Adipocyte (in vitro differentiated cells): Measurements from ENCODE around the gene HCST.
"Not testable (repeated sequence)": the region's sequence is repeated elsewhere in the genome, so short reads cannot be mapped to it uniquely, and the experiment has no call there.

Experiments
- DNase-seq: peaks from one replicate; pipeline ENCODE4 v3.0.0-alpha.2; 2015; ENCODE audit warnings: low read depth
- H3K27me3 ChIP-seq: replicated peaks from 2 replicates; pipeline ENCODE4 v1.7.0; 2013; ENCODE audit warnings: mild to moderate bottlenecking, low read length, moderate library complexity; ENCODE audit not compliant: control insufficient read depth, insufficient read depth
- H3K36me3 ChIP-seq: 2 replicates; pipeline ENCODE4 v1.7.0; 2013; ENCODE audit warnings: low read length, mild to moderate bottlenecking, moderate library complexity; ENCODE audit not compliant: control insufficient read depth, insufficient read depth, severe bottlenecking
- H3K4me1 ChIP-seq: 2 replicates; pipeline ENCODE4 v1.7.0; 2013; ENCODE audit warnings: mild to moderate bottlenecking, low read length, moderate library complexity; ENCODE audit not compliant: control insufficient read depth, insufficient read depth
- H3K4me3 ChIP-seq: 2 replicates; pipeline ENCODE4 v1.7.0; 2013; ENCODE audit warnings: mild to moderate bottlenecking, low read length, moderate library complexity
- H3K9ac ChIP-seq: 2 replicates; pipeline ENCODE4 v1.7.0; 2013; ENCODE audit warnings: mild to moderate bottlenecking, low read length, moderate library complexity
- H3K9me3 ChIP-seq: 2 replicates; pipeline ENCODE4 v1.7.0; 2013; ENCODE audit warnings: mild to moderate bottlenecking, low read length, moderate library complexity; ENCODE audit not compliant: control insufficient read depth

HCST gene

GRCh38 chr19:35908010-35908441 is 5.7 kb downstream of the HCST start, which contains the start of gene TYROBP:
TSS of gene TYROBP (minus strand) at chr19:35908295. CDS start at chr19:35908228, 67 bp downstream.
- DNase-seq = no peak
- H3K9ac ChIP-seq = peak within 1 kb of the TSS; percentile 25
- H3K36me3 ChIP-seq = no peaks in the 10 kb centered on the region
- H3K4me3 ChIP-seq = no peak within 1 kb of the TSS
- H3K27me3 ChIP-seq = no peaks in the 10 kb centered on the region
- no peaks in the 10 kb centered on the region for H3K9me3 ChIP-seq
- H3K4me1 ChIP-seq = peaks cover 15% of the 10 kb centered on the region

- Histone ChIP-seq H3K4me3 (no peak overlapping the region), H3K9ac (no peak overlapping the region), H3K4me1 (peaks cover 12% of the 10 kb centered on the region), H3K36me3 (no peaks in the 10 kb centered on the region), H3K27me3 (no peaks in the 10 kb centered on the region), H3K9me3 (no peaks in the 10 kb centered on the region)
- DNase-seq = no peak
These were observed 6.8 kb downstream of the HCST start for GRCh38 chr19:35908973-35909683.

GRCh38 chr19:35909684-35910035 is 7.3 kb downstream of the HCST start:
- DNase-seq = no peak
- Histone ChIP-seq H3K9me3 (no peaks in the 10 kb centered on the region), H3K9ac (no peak overlapping the region), H3K36me3 (no peaks in the 10 kb centered on the region), H3K27me3 (no peaks in the 10 kb centered on the region), H3K4me3 (no peak overlapping the region), H3K4me1 (peaks cover 12% of the 10 kb centered on the region)

- not testable (repeated sequence) for H3K9me3 ChIP-seq, H3K9ac ChIP-seq, DNase-seq, H3K4me3 ChIP-seq, H3K27me3 ChIP-seq, H3K36me3 ChIP-seq
- H3K4me1 ChIP-seq = peaks cover 12% of the 10 kb centered on the region
These were observed 8.0 kb downstream of the HCST start for GRCh38 chr19:35910355-35910754.

DNA sequence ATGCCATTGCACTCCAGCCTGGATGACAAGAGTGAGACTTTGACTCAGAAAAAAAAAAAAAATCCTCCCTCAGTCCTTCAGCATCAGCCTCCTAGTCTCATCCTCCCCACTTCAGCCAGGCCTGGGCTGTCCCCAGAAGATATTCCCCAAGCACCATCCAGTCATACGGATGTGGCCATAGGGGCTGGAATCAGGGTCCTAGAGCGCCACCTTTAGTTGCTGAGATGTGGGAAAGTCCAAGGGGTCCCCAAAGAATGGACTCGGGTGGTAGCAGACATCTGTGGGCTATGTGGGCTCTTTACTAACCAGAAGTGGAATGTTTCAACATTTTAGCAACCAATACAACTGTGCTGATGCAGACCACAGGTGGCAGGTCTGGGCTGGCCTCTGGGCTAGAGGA is 8.8 kb downstream of the HCST start:
- no peaks in the 10 kb centered on the region for H3K36me3 ChIP-seq
- H3K9me3 ChIP-seq = no peaks in the 10 kb centered on the region
- H3K9ac ChIP-seq = no peak overlapping the region
- no peaks in the 10 kb centered on the region for H3K27me3 ChIP-seq
- H3K4me3 ChIP-seq = no peak overlapping the region
- DNase-seq = no peak
- peaks cover 11% of the 10 kb centered on the region for H3K4me1 ChIP-seq

GRCh38 chr19:35911790-35912189 is 9.5 kb downstream of the HCST start:
- Histone ChIP-seq H3K4me3 (no peak overlapping the region), H3K9me3 (no peaks in the 10 kb centered on the region), H3K4me1 (peaks cover 6% of the 10 kb centered on the region), H3K36me3 (no peaks in the 10 kb centered on the region), H3K27me3 (peaks cover under 1% of the 10 kb centered on the region), H3K9ac (no peak overlapping the region)
- DNase-seq = no peak

DNA sequence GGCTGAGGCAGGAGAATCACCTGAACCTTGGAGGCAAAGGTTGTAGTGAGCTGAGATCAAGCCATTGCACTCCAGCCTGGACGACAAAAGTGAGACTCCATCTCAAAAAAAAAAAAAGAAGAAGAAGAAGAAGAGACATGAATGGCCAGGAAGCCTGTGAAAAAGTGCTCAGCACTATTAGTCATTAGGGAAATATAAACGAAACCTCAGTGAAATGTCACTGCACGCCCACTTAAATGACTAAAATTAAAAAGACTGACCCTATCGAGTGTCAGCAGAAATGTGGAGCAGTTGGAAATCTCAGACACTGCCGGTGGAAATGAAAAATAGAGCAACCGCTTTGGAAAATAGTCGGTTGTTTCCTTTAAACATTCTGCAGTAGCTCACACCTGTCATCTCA is 11.3 kb downstream of the HCST start:
- peaks cover 4% of the 10 kb centered on the region for H3K27me3 ChIP-seq
- H3K9ac ChIP-seq = no peak overlapping the region
- H3K4me1 ChIP-seq = peaks cover 3% of the 10 kb centered on the region
- no peak overlapping the region for H3K4me3 ChIP-seq
- H3K9me3 ChIP-seq = no peaks in the 10 kb centered on the region
- no peak for DNase-seq
- no peaks in the 10 kb centered on the region for H3K36me3 ChIP-seq

DNA sequence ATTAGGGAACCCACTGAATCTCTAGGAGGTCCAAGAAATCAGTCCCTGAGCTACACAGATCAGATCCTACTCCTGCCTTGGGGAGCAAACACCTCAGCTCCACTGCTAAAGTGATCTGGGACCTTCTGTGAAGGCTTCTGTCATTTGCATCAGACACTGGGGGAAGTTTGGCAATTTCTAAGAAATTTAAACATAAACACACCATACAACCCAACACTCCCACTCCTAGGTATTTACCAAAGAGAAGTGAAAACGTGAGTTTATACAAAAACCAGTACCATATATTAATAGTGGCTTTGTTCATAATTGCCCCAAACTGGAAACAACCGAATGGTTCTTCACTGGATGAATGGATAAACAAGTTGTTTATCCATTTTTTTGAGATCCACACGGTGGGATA is 13.1 kb downstream of the HCST start:
- H3K36me3 ChIP-seq = no peaks in the 10 kb centered on the region
- DNase-seq = no peak
- H3K27me3 ChIP-seq = peaks cover 4% of the 10 kb centered on the region
- no peak overlapping the region for H3K4me3 ChIP-seq
- H3K4me1 ChIP-seq = peaks cover 3% of the 10 kb centered on the region
- no peak overlapping the region for H3K9ac ChIP-seq
- H3K9me3 ChIP-seq = no peaks in the 10 kb centered on the region

DNA sequence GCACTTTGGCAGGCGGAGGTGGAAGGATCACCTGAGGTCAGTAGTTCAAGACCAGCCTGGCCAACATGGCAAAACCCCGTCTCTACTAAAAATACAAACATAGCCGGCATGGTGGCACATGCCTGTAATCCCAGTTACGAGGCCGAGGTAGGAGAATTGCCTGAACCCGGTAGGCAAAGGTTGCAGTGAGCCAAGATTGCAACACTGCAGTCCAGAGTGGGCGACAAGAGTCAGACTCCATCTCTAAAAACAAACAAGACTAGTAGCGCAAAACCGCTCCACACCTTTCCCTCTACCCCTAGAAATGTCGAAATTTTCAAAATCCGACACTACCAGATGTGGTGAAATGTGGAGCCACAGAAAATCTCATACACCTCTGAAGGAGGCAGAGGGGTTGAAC is 17.0 kb downstream of the HCST start:
- Histone ChIP-seq H3K27me3 (peaks cover 10% of the 10 kb centered on the region), H3K9me3 (no peaks in the 10 kb centered on the region), H3K9ac (no peak overlapping the region), H3K4me3 (no peak overlapping the region), H3K4me1 (no peaks in the 10 kb centered on the region), H3K36me3 (no peaks in the 10 kb centered on the region)
- DNase-seq = no peak

GRCh38 chr19:35921012-35921411 is 18.7 kb downstream of the HCST start:
- no peak for DNase-seq
- Histone ChIP-seq H3K4me3 (no peak overlapping the region), H3K9ac (no peak overlapping the region), H3K36me3 (no peaks in the 10 kb centered on the region), H3K27me3 (peaks cover 17% of the 10 kb centered on the region), H3K9me3 (peaks cover 11% of the 10 kb centered on the region), H3K4me1 (no peaks in the 10 kb centered on the region)

DNA sequence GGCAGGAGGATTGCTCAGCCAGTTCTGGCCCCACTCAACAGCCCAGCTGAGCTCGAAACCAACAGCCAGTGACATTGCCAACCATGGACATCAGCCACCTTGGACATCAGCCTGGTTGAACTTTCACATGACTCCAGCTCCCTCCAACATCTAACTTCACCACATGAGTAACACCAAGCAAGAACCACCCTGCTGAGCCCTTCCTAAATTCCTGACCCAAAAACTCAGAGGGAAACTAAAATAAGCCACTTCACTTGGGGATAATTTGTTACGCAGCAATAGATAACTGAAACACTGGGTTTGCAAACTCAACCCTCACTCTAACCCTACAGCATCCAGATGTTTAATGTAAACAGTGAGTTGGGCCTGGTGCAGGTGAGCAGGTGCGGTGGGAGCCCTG is 23.2 kb downstream of the HCST start:
- no peak for DNase-seq
- Histone ChIP-seq H3K9me3 (peaks cover 11% of the 10 kb centered on the region), H3K36me3 (no peaks in the 10 kb centered on the region), H3K4me3 (no peak overlapping the region), H3K27me3 (peaks cover 21% of the 10 kb centered on the region), H3K4me1 (no peaks in the 10 kb centered on the region), H3K9ac (no peak overlapping the region)

- Histone ChIP-seq H3K4me1 (peaks cover 4% of the 10 kb centered on the region), H3K36me3 (no peaks in the 10 kb centered on the region), H3K27me3 (peaks cover 18% of the 10 kb centered on the region), H3K9ac (no peak overlapping the region), H3K4me3 (no peak overlapping the region), H3K9me3 (peaks cover 11% of the 10 kb centered on the region)
- no peak for DNase-seq
These were observed 26.2 kb downstream of the HCST start for GRCh38 chr19:35928507-35928906.
